ENCODE results near the gene TCFL5.

TCFL5 gene

DNA sequence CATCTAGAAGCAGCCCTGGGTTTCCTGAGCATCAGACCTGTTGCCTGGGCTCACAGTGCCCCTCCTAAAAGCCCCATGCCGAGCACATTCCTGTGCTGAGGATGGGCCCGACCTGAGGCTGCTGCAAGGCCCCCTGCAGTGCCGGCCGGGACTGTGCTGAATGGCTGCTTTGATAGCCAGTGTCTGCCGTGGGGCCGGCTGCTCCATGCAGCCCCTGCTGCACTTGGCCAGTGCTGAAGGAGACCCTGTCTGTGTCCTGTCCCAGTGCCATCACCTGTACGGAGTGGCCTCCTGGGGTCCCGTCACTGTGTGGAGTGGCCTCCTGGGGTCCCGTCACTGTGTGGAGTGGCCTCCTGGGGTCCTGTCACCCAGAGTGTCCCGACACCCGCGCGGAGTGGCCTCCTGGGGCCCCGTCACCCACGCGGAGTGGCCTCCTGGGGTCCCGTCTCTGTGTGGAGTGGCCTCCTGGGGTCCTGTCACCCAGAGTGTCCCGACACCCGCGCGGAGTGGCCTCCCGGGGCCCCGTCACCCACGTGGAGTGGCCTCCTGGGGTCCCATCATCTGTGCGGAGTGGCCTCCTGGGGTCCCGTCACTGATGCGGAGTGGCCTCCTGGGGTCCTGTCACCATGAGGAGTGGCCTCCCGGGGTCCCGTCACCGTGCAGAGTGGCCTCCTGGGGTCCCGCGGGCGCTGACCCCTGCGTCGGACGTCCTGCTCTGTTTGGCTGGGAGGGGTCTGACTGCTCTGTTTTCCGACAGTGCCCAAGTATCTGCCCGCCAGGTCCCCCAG is 37.7 kb downstream of the TCFL5 start:
- Mint-ChIP-seq H3K27me3 (no peaks in the 10 kb centered on the region), H3K4me1 (peaks cover 4% of the 10 kb centered on the region), H3K27ac (no peak overlapping the region), H3K9me3 (no peaks in the 10 kb centered on the region), H3K36me3 (ENCODE audit: low read depth) (no peaks in the 10 kb centered on the region), H3K4me3 (no peak overlapping the region)
- DNase-seq (no peak), ATAC-seq (no peak)

DNA sequence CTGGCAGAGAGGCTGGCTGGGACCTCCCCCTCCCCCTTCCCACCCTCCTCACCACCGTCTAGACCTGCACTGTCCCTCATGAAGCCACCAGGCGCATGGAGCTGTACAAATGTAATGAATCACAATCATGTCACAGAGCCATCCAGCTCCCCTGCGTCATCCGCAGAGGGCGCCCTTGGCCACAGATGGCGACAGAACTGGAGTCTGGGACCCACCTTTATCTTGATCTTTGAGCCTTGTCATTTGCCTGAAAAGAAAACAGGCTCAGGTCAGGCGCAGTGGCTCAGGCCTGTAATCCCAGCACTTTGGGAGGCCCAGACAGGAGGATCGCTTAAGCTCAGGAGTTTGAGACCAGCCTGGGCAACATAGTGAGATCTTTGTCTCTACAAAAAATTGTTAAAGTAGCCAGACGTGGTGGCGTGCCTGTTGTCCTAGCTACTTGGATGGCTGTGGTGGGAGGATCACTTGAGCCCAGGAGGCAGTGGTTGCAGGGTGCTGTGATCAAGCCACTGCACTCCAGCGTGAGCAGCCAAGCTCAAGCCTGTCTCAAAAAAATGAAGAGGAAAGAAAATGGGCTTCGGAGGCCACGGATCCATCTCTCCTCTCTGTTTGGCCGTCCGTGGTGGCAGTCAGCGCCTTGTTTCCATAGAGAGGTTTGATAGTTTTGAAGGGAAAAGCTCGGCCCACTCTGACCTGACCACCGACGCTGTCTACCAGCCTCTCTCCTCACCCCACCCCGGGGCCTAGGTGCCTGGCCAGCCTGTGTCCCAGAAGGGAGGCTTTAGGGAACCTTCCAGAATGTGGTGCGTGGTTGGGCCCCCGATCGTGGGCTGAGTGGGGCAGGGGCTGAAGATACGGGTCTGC is 38.6 kb downstream of the TCFL5 start:
- Mint-ChIP-seq H3K36me3 (ENCODE audit: low read depth) (no peaks in the 10 kb centered on the region), H3K4me3 (no peak overlapping the region), H3K27me3 (peaks cover 4% of the 10 kb centered on the region), H3K9me3 (no peaks in the 10 kb centered on the region), H3K4me1 (peaks cover 4% of the 10 kb centered on the region), H3K27ac (no peak overlapping the region)
- ATAC-seq (peak; percentile 71), DNase-seq (peak; percentile 62)

DNA sequence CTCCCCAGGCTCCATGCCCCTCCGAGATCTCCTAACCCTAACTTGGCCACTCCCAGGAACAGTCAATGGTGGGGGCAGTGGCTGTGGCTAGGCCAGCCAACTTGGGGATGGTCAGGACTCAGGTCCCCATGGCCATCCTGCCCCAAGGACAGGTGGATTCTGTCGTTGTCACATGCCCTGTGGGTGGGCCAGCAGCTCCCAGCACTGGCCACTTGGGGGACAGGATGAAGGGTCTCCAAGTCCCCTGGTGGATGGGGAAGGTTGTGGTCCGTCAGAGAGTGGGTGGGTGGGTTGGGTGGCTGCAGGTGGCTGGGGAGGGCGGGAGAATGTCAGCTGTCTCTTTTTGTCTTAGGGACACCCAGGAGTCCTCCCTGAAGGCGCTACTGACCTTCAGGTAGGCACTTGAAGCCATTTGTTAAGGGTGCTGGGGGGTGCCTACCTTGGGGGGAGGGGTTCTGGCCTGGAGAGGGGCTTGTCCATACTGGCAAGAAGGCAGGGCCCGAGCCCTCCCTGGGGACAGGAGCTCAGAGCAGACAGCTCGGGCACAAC is 39.3 kb downstream of the TCFL5 start:
- Mint-ChIP-seq H3K36me3 (ENCODE audit: low read depth) (no peaks in the 10 kb centered on the region), H3K4me1 (peaks cover 4% of the 10 kb centered on the region), H3K9me3 (no peaks in the 10 kb centered on the region), H3K27ac (no peak overlapping the region), H3K27me3 (peaks cover 4% of the 10 kb centered on the region), H3K4me3 (no peak overlapping the region)
- DNase-seq (no peak), ATAC-seq (no peak)

DNA sequence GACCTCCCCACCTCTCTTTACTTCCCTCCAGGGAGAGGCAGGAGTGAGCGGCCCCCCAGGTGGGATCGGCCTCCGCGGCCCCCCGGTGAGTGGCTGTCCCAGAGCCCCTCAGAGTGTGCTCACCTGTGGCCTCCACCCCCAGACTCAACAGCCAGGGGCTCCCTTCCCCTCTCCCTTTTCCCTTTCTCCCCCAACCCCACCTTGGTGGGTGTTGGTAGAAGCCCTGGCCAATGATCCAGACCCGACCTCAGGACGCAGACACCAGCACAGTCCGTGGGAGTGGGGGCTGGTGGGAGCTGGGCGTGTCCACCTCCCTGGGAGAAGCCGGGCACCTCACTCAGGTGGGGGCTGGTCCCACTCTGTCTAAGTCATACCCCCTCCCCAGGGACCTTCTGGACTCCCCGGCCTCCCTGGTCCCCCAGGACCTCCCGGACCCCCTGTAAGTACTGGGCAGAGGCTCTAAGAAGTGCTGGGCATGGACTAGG is 39.9 kb downstream of the TCFL5 start:
- no peak for ATAC-seq
- H3K4me1 Mint-ChIP-seq: peaks cover 4% of the 10 kb centered on the region
- H3K27me3 Mint-ChIP-seq: peaks cover 4% of the 10 kb centered on the region
- no peaks in the 10 kb centered on the region for H3K9me3 Mint-ChIP-seq
- no peak for DNase-seq
- no peak overlapping the region for H3K4me3 Mint-ChIP-seq
- H3K27ac Mint-ChIP-seq: no peak overlapping the region
- no peaks in the 10 kb centered on the region for H3K36me3 Mint-ChIP-seq (ENCODE audit: low read depth)

DNA sequence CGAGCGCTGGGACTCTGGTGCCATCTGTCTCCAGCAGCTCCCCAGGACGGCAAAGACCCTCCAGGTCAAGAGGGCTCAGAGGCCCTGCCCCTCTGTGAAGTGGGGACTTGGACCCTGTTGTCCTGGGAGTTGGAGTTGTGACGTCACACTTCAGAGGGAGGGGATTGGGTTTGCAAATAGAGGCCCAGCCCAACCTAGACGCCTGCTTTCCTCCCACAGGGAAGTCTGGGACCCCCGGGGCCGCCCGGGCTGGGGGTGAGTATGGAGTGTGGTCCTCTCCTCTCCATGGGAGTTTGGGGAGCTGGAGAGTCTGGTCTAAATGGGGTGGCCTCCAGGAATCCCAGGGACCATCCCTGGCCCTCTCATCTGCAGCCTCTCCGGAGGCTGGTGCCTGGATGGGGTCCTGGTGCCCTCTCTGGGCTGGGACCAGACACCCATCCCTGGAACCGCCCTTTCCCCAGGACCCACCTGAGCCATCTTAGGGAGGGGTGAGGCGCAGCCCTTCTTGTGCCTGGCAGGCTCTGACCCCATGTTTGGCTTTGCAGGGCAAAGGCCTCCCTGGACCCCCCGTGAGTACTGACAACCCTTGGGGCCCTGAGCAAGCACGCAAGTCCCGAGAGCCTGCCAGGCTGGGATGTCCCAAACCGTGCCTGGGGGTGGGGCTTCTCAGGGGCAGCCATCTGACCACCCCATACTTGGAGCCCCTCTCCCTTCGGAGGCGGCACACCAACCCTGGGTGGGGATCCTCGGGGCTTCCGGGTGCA is 40.5 kb downstream of the TCFL5 start:
- Mint-ChIP-seq H3K36me3 (ENCODE audit: low read depth) (no peaks in the 10 kb centered on the region), H3K27ac (no peak overlapping the region), H3K27me3 (peaks cover 4% of the 10 kb centered on the region), H3K9me3 (no peaks in the 10 kb centered on the region), H3K4me3 (no peak overlapping the region), H3K4me1 (peaks cover 4% of the 10 kb centered on the region)
- ATAC-seq (no peak), DNase-seq (no peak)

DNA sequence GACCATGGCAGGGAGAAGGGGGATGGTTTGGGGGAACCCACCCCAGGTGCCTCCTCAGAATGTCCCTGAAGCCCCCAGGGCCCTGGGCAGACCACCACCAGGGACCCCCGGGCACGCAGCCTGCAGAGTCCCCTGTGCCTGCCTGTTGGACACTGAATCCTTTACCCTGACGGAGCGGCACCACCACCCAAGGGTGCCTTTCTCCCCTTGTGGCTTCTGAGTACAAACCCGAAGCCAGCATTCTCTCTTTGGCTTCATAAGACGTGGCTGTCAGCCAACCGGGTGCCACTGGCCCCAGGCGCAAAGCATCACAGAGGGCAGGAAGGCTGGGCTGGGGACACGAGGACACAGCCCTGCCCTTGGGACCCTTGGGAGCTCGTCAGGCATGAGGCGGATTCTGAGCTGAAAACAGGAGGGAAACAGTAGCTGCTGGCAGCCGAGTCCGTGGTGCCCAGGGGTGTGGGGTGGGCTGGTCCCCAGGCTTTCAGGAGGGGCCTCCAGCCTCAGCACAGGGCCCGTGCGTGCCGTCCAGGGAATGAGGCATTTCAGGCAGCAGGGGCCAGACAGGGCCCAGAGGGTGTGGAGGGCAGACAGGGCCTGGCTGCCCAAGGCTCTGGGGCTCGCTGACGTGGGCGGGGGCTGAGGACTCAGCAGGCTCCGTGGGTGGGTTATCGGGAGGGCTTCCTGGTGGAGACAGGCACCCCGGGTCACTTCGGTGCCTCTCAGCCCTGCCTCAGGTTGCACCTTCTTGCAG is 41.2 kb downstream of the TCFL5 start:
- H3K9me3 Mint-ChIP-seq: no peaks in the 10 kb centered on the region
- H3K4me1 Mint-ChIP-seq: peaks cover 10% of the 10 kb centered on the region
- ATAC-seq (no peak), DNase-seq (no peak)
- peaks cover 10% of the 10 kb centered on the region for H3K27me3 Mint-ChIP-seq
- no peaks in the 10 kb centered on the region for H3K36me3 Mint-ChIP-seq (ENCODE audit: low read depth)
- H3K4me3 Mint-ChIP-seq: no peak overlapping the region
- no peak overlapping the region for H3K27ac Mint-ChIP-seq

DNA sequence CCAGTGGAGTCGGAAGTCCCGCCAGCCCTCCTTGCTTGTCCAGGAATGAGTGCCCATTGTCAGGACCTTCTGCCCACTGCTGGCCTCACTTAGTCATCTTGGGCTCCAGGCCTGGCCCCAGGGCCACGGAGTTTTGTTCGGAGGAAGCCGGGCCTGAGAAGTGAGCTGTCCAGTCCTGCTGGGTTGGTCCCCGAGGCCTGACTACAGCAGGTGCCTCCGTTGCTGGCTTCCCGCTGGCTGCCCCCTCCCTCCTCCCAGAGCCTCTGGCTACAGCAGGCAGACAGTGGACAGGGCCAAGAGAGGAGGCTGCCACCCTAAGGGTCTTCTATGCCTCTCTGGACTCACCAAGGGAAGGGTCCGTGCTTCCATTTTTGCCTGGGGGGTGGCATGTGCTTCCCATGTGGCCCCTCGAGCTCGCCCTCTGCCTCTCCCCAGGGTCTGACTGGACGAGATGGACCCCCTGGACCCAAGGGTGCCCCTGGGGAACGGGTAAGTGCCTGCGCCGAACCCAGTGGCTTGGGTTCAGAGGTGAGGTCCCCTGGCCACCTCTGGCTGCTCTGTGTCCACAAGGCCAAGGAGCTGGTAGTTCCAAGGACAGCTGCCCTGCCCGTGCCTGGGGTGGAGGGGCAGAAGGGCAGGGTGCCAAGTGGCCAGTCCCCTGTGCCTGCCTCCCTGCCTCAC is 42.0 kb downstream of the TCFL5 start:
- no peaks in the 10 kb centered on the region for H3K9me3 Mint-ChIP-seq
- ATAC-seq (no peak), DNase-seq (no peak)
- no peak overlapping the region for H3K4me3 Mint-ChIP-seq
- peaks cover 14% of the 10 kb centered on the region for H3K27me3 Mint-ChIP-seq
- H3K27ac Mint-ChIP-seq: no peak overlapping the region
- peaks cover 12% of the 10 kb centered on the region for H3K4me1 Mint-ChIP-seq
- no peaks in the 10 kb centered on the region for H3K36me3 Mint-ChIP-seq (ENCODE audit: low read depth)

DNA sequence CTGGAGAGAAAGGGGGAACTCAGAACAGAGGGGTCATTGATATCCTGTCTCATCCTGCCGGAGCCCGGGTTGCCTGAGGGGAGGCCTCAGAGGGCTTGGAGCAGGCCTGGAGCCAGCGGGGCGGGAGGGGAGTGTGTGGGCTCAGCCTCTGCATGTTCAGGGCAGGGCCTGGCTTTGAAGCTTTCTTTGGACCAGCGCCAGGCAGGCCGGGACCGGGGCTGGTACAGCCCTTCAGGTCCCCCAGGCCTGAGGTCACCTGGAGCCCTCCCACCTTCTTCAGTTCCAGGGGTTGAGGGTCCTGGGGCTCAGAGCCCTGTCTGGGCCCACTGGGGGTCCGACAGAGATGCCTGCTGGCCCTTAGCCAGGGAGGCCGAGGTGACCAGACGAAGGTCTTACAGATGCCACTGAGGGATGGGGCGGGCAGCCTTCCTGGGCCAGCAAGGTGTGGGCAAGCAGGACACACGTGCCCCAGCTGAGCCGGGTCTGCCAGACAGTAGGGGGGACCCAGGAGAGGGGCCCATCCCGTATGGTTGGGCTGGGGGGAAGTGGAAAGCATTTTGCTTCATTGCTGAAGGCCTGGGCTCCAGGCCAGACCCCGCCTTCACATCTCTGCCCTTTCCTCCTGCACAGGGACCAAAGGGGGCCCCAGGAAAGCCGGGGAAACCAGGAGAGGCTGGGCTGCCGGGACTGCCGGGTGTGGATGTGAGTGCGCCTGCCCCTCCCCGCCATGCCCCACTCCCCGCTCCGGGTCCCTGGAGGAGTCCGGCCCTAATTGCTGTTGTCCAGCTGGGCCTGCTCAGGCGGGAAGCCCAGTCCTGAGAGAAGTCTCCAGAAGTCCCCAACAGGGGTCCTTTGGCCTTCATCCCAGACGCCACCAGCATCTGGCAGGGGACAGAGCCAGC is 42.8 kb downstream of the TCFL5 start:
- no peaks in the 10 kb centered on the region for H3K36me3 Mint-ChIP-seq (ENCODE audit: low read depth)
- peaks cover 14% of the 10 kb centered on the region for H3K27me3 Mint-ChIP-seq
- peaks cover 12% of the 10 kb centered on the region for H3K4me1 Mint-ChIP-seq
- DNase-seq (no peak), ATAC-seq (no peak)
- no peak overlapping the region for H3K27ac Mint-ChIP-seq
- H3K9me3 Mint-ChIP-seq: no peaks in the 10 kb centered on the region
- H3K4me3 Mint-ChIP-seq: no peak overlapping the region

DNA sequence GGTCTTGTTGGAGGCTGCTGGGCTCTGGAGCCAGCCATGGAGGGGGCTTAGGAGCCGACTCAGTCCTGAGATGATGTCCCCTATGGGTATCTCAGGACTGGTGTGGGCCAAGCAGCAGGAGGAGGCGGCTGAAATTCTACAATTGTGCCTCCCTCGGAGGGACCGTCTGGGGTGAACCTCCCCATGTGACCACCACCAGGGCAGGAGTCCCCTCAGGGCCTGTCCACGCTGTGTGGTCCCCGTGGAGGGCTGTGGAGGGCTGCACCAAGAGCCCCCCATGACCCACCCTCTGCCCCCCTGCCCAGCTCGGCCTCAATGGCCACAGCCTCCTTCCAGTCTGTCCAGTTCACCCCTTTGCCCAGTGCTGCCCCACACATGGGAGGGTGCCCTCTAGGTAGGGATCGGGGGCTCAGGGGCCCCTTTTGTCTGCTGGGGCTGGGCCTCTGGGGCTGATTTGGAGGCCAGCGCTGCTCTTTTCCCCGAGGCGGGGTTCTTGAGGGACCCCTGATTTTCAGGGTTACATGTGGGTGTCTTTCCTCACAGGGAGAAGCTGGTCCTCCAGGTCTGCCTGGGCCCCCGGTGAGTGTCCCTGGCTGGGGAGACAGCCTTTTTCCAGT is 43.5 kb downstream of the TCFL5 start:
- H3K27me3 Mint-ChIP-seq: peaks cover 14% of the 10 kb centered on the region
- H3K27ac Mint-ChIP-seq: no peak overlapping the region
- no peak overlapping the region for H3K4me3 Mint-ChIP-seq
- ATAC-seq (no peak), DNase-seq (no peak)
- no peaks in the 10 kb centered on the region for H3K36me3 Mint-ChIP-seq (ENCODE audit: low read depth)
- no peaks in the 10 kb centered on the region for H3K9me3 Mint-ChIP-seq
- peaks cover 11% of the 10 kb centered on the region for H3K4me1 Mint-ChIP-seq

DNA sequence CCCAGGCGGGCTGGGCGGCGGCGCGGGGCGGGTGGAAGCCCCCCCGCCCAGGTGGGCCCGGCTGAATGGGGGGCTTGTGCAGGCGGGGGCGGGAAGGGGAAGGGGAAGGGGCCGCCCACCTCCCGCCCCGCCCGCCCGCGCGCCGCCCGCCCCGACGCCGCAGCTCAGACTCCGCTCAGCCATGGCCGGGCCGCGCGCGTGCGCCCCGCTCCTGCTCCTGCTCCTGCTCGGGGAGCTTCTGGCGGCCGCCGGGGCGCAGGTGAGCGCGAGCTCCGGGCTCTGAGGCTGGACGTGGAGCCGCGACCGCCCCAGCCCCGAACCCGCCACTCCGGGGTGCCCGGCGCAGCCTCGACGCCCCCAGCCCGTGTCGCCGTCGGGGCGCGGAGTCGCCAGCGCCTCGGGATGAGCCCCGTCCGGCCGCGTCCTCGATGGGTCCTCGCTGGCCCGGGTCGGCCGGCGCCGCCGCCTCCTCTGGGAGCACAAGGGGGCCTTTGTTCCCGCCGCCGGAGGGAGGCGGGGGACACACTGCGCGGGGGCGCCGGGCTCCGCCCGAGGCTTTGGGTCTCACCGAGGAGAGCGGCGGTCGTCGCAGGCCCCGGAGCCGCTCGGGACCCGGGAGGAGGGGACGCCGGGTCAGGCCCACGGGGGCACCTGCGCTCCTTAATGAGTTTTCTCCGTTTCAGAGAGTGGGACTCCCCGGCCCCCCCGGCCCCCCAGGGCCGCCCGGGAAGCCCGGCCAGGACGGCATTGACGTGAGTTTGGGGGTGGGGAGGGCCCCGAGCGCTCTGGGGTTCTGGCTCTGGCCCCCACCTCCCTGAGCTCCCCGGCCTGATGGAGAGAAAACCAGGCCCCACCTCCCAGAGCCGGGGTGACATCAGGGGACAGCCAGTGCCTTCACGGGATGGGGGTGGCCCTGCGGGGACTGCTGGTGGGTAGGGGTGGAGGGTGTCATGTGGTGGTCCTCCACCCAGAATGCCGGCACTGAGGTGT is 44.4 kb downstream of the TCFL5 start, which contains the start of gene COL9A3:
Gene COL9A3, plus strand, starts transcription at position 167 of the 990 bp plus-strand sequence. Its CDS starts 15 bp downstream, at position 182.
- H3K36me3 Mint-ChIP-seq (ENCODE audit: low read depth): no peaks in the 10 kb centered on the region
- no peak for ATAC-seq
- H3K4me3 Mint-ChIP-seq: no peak within 1 kb of the TSS
- H3K4me1 Mint-ChIP-seq: peaks cover 8% of the 10 kb centered on the region
- no peak within 1 kb of the TSS for H3K27ac Mint-ChIP-seq
- peaks cover 14% of the 10 kb centered on the region for H3K27me3 Mint-ChIP-seq
- DNase-seq: no peak
- H3K9me3 Mint-ChIP-seq: no peaks in the 10 kb centered on the region

DNA sequence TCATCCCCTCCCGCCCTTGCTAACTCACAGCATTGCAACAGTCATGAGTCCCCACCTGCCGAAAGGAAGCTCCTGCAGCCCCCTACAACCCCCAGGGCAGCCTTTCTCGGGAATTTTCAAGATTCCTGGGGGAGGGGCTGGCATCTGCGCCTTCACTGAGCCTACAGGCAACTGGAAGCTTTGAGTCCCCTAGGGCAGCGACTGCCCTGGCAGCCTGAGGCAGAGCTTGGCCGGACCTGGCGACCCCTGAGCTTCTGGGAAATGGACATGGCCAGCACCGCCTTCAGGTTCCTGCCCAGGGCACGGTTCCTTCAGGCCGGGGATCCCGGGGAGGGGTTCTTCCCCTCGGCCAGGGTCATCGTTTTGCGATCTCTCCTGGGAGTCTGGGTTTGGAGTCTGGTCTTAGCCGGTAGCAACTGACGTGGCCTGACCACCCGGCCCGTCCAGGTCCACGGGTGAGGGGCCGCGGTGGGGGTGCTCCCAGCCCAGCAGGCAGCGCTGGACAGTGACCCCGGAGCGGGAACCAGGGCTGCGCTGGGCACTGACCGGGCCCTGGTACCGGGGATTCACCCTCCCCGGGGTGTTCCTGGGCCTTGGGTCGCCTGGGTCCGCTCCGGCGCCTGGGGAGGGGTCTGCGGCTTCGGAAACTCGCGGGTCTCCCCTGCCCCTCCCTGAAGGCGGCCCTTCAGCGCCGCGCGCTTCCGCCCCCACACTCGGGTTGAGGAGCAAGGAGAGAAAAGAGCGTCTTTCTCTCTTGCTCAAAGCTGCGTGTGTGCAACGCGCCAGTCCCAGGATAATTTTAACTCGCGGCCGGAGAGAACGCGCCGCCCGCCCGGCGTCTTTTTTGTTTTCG is 45.4 kb downstream of the TCFL5 start:
- ATAC-seq: no peak

More for the DNA sequence above, 45.4 kb downstream of the TCFL5 start:
- H3K9me3 Mint-ChIP-seq: no peaks in the 10 kb centered on the region
- no peak overlapping the region for H3K27ac Mint-ChIP-seq
- no peak for DNase-seq
- H3K4me3 Mint-ChIP-seq: no peak overlapping the region
- H3K27me3 Mint-ChIP-seq: peaks cover 14% of the 10 kb centered on the region
- H3K36me3 Mint-ChIP-seq (ENCODE audit: low read depth): no peaks in the 10 kb centered on the region
- H3K4me1 Mint-ChIP-seq: peaks cover 8% of the 10 kb centered on the region
